WTC11 (cell line): ENCODE results near the gene PDE6D. TPM values are rescaled to one million over a fixed set of nuclear protein-coding genes. Genes with fewer than 3 reads are reported as not detected.

Source experiments
- ATAC-seq: fragments of 200-7000 bp; cut with Tn5 transposase; 2 replicates; pipeline ENCODE4 v1.10.0; 2021; ENCODE audit warnings: mild to moderate bottlenecking, moderate library complexity
- CTCF ChIA-PET: fragments of 300-600 bp; sonication (Branson Sonifier 250); formaldehyde crosslinking; loops from one replicate; lab custom pipeline; 2021; ENCODE audit warnings: antibody characterized with exemption; lab: Charles Lee
- POLR2A ChIA-PET: fragments of 350-600 bp; sonication (Branson Sonifier 250); formaldehyde crosslinking; loops from one replicate; lab custom pipeline; 2021; ENCODE audit warnings: antibody characterized with exemption; lab: Charles Lee
- DNase-seq: peaks from one replicate; pipeline ENCODE4 v3.0.0; 2021; ENCODE audit warnings: low spot score
- H3K27ac Mint-ChIP-seq: 2 replicates; pipeline ENCODE4 v1.8.0; 2021; ENCODE audit warnings: mixed read lengths
- H3K27me3 Mint-ChIP-seq: 2 replicates; pipeline ENCODE4 v1.8.0; 2021; ENCODE audit warnings: low read depth, mild to moderate bottlenecking, moderate library complexity, mixed read lengths
- H3K36me3 Mint-ChIP-seq: 2 replicates; pipeline ENCODE4 v1.8.0; 2021; ENCODE audit warnings: mixed read lengths
- H3K4me1 Mint-ChIP-seq: 2 replicates; pipeline ENCODE4 v1.8.0; 2022; ENCODE audit warnings: mixed read lengths
- H3K4me3 Mint-ChIP-seq: 2 replicates; pipeline ENCODE4 v1.8.0; 2021; ENCODE audit warnings: mild to moderate bottlenecking, moderate library complexity, mixed read lengths
- H3K9me3 Mint-ChIP-seq: 2 replicates; pipeline ENCODE4 v1.8.0; 2021; ENCODE audit warnings: mixed read lengths
- AFF4 ChIP-seq: sonication (generic); formaldehyde crosslinking; IDR thresholded peaks from 2 replicates; pipeline ENCODE4 v1.8.1; 2023; ENCODE audit warnings: mild to moderate bottlenecking, missing genetic modification reagents, borderline replicate concordance
- CBFB ChIP-seq: sonication (generic); formaldehyde crosslinking; IDR thresholded peaks from 2 replicates; pipeline ENCODE4 v1.8.1; 2022; ENCODE audit warnings: mild to moderate bottlenecking, low read depth, missing genetic modification reagents
- CREB1 ChIP-seq: sonication (generic); formaldehyde crosslinking; IDR thresholded peaks from 2 replicates; pipeline ENCODE4 v1.8.0; 2023; ENCODE audit warnings: mild to moderate bottlenecking, missing genetic modification reagents
- ETV6 ChIP-seq: sonication (generic); formaldehyde crosslinking; IDR thresholded peaks from 2 replicates; pipeline ENCODE4 v1.8.1; 2022; ENCODE audit warnings: mild to moderate bottlenecking, missing genetic modification reagents
- FOXK1 ChIP-seq: sonication (generic); formaldehyde crosslinking; IDR thresholded peaks from 2 replicates; pipeline ENCODE4 v1.8.0; 2022; ENCODE audit warnings: mild to moderate bottlenecking, moderate library complexity, missing genetic modification reagents
- NFATC4 ChIP-seq: fragments of 250-450 bp; sonication (Bioruptor Pico); IDR thresholded peaks from 2 replicates; pipeline ENCODE4 v1.9.0; 2021; ENCODE audit warnings: mild to moderate bottlenecking
- NFYB ChIP-seq: sonication (generic); formaldehyde crosslinking; conservative IDR thresholded peaks from 2 replicates; pipeline ENCODE4 v1.8.0; 2022; ENCODE audit warnings: low read depth, missing genetic modification reagents
- NR3C1 ChIP-seq: sonication (generic); formaldehyde crosslinking; conservative IDR thresholded peaks from 2 replicates; pipeline ENCODE4 v1.8.1; 2023; ENCODE audit warnings: low read depth, mild to moderate bottlenecking, missing genetic modification reagents
- RELA ChIP-seq: sonication (generic); formaldehyde crosslinking; IDR thresholded peaks from 2 replicates; pipeline ENCODE4 v1.8.1; 2022; ENCODE audit warnings: missing genetic modification reagents, mild to moderate bottlenecking, borderline replicate concordance
- RORB ChIP-seq: fragments of 250-450 bp; sonication (Bioruptor Pico); IDR thresholded peaks from 2 replicates; pipeline ENCODE4 v1.9.0; 2021; ENCODE audit warnings: mild to moderate bottlenecking
- SOX15 ChIP-seq: fragments of 250-450 bp; sonication (Bioruptor Pico); IDR thresholded peaks from 2 replicates; pipeline ENCODE4 v1.9.0; 2021; ENCODE audit warnings: mild to moderate bottlenecking
- TP53 ChIP-seq: sonication (generic); formaldehyde crosslinking; IDR thresholded peaks from 2 replicates; pipeline ENCODE4 v1.8.1; 2023; ENCODE audit warnings: mild to moderate bottlenecking, missing genetic modification reagents
- USF1 ChIP-seq: sonication (generic); formaldehyde crosslinking; IDR thresholded peaks from 2 replicates; pipeline ENCODE4 v1.8.0; 2022; ENCODE audit warnings: mild to moderate bottlenecking, missing genetic modification reagents
- USF2 ChIP-seq: sonication (generic); formaldehyde crosslinking; IDR thresholded peaks from 2 replicates; pipeline ENCODE4 v1.8.1; 2023; ENCODE audit warnings: mild to moderate bottlenecking, missing genetic modification reagents, moderate library complexity
- ZNF263 ChIP-seq: sonication (generic); formaldehyde crosslinking; IDR thresholded peaks from 2 replicates; pipeline ENCODE4 v1.8.1; 2022; ENCODE audit warnings: low read depth, mild to moderate bottlenecking, moderate library complexity, missing genetic modification reagents
- total RNA-seq: library from RNA; stranded (reverse); gene quantifications from 3 replicates; pipeline ENCODE4 v1.2.3, GENCODE V29; 2021

Gene PDE6D
- total RNA-seq, 1 experiment from 2014 or later = 30.2 TPM

GRCh38 chr2:231718799-231719198 is 62.3 kb downstream of the PDE6D start:
- Mint-ChIP-seq H3K9me3 (no peaks in the 10 kb centered on the region), H3K4me3 (no peak overlapping the region), H3K4me1 (peaks cover 16% of the 10 kb centered on the region), H3K27ac (no peak overlapping the region), H3K27me3 (no peaks in the 10 kb centered on the region; the same call in 1 of the 2 replicates), H3K36me3 (no peaks in the 10 kb centered on the region)
- CTCF ChIA-PET = interaction anchor here (1.5 to 9.7 kb wide), 2 partner anchors 44 to 67 kb away, joined by 4 to 260 read pairs; partner anchors contain the start of gene COPS7B
- ATAC-seq (no peak), DNase-seq (no peak)
- no peak for TF ChIP-seq RELA (CRISPR knock-in tag)
- TF ChIP-seq NR3C1 (CRISPR knock-in tag) = no peak
- TF ChIP-seq CBFB (CRISPR knock-in tag) = no peak
- no peak for TF ChIP-seq AFF4 (CRISPR knock-in tag)
- no peak for TF ChIP-seq RORB
- POLR2A ChIA-PET = interaction anchor here (0.6 kb wide), 1 partner anchor 1084 kb away, joined by 3 read pairs; no protein-coding TSS in a partner anchor

GRCh38 chr2:231717281-231718171 is 63.6 kb downstream of the PDE6D start:
- H3K27me3 Mint-ChIP-seq = no peaks in the 10 kb centered on the region; the same call in 1 of the 2 replicates
- ATAC-seq (peak; percentile 6), DNase-seq (peak; percentile 62)
- ChIA-PET CTCF (interaction anchor here (0.7 to 9.7 kb wide), 12 partner anchors 11 to 176 kb away, joined by 3 to 260 read pairs (median 4); partner anchors contain the start of gene COPS7B), POLR2A (interaction anchor here (0.7 to 1.1 kb wide), 5 partner anchors 10 to 263 kb away, joined by 3 to 7 read pairs (median 3); partner anchors contain the start of gene PTMA)
- H3K9me3 Mint-ChIP-seq = no peaks in the 10 kb centered on the region
- no peak overlapping the region; the same call in 1 of the 2 replicates for H3K27ac Mint-ChIP-seq
- H3K4me3 Mint-ChIP-seq = peak overlapping the region; percentile 31; the same call in 1 of the 2 replicates
- TF ChIP-seq SOX15 (CRISPR knock-in tag) = no peak
- TF ChIP-seq USF2 = peak; percentile 93
- no peak for TF ChIP-seq TP53 (CRISPR knock-in tag)
- no peak for TF ChIP-seq AFF4 (CRISPR knock-in tag)
- no peak for TF ChIP-seq FOXK1 (CRISPR knock-in tag)
- TF ChIP-seq ZNF263 (CRISPR knock-in tag) = no peak
- no peak for TF ChIP-seq ETV6 (CRISPR knock-in tag)
- TF ChIP-seq CREB1 (CRISPR knock-in tag) = no peak
- TF ChIP-seq NFYB = peak; percentile 91
- TF ChIP-seq NR3C1 (CRISPR knock-in tag) = no peak
- TF ChIP-seq NFATC4 = no peak
- peak; percentile 92 for TF ChIP-seq USF1 (CRISPR knock-in tag)
- peaks cover 20% of the 10 kb centered on the region for H3K4me1 Mint-ChIP-seq
- H3K36me3 Mint-ChIP-seq = peaks cover 10% of the 10 kb centered on the region
